Fibroblast of lung (primary cell): Measurements from ENCODE around the gene FGF18.

Experiments
- EZH2 ChIP-seq: IDR thresholded peaks from 2 replicates; pipeline ENCODE4 v1.5.1; 2012; ENCODE audit warnings: low read length, control low read depth, mild to moderate bottlenecking; ENCODE audit errors: missing control alignments
- TF ChIP-seq, protein P1 (sequence below), 2 donors: IDR thresholded peaks in 1 of 2; conservative IDR thresholded peaks in 1 of 2; 1 replicate in 1 of 2; 2 replicates in 1 of 2; pipeline ENCODE4 v1.5.1; 2011 to 2012; ENCODE audit warnings: low read length in 2 of 2, control low read depth in 1 of 2, inconsistent platforms in 1 of 2, low read depth in 1 of 2, mild to moderate bottlenecking in 1 of 2

DNA sequence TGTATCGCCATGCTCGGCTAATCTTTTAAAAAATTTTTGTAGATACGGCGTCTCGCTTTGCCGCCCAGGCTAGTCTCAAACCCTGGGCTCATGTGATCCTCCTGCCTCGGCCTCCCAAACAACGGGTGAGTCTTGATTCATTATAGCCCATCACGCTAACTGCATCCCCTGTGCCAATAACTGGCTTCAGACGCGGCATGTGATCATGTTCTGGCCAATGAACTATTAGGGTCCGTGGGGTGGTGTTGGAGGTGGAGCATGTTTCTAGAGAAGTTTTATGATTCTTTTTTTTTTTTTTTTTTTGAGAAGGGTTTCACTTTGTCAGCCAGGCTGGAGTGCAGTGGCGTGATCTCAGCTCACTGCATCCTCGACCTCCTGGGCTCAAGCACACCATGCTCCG is 51.0 kb downstream of the FGF18 start:
- TF ChIP-seq EZH2 = no peak
- TF ChIP-seq, protein P1, sequence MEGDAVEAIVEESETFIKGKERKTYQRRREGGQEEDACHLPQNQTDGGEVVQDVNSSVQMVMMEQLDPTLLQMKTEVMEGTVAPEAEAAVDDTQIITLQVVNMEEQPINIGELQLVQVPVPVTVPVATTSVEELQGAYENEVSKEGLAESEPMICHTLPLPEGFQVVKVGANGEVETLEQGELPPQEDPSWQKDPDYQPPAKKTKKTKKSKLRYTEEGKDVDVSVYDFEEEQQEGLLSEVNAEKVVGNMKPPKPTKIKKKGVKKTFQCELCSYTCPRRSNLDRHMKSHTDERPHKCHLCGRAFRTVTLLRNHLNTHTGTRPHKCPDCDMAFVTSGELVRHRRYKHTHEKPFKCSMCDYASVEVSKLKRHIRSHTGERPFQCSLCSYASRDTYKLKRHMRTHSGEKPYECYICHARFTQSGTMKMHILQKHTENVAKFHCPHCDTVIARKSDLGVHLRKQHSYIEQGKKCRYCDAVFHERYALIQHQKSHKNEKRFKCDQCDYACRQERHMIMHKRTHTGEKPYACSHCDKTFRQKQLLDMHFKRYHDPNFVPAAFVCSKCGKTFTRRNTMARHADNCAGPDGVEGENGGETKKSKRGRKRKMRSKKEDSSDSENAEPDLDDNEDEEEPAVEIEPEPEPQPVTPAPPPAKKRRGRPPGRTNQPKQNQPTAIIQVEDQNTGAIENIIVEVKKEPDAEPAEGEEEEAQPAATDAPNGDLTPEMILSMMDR (conservative IDR thresholded peaks at IDR 0.05 in 1 of 2, IDR thresholded peaks at IDR 0.05 in 1 of 2; ENCODE audit: low read depth in 1 of 2, low read length in 2 of 2) = no peak
